Activated CD4-positive, alpha-beta T cell treated with anti-CD3 and anti-CD28 coated beads, Interleukin-10, Interleukin-2, amounts not matched to agents 100 ng/mL and 50 ng/mL, durations not matched to agents 16 hours and 8 hours (primary cell): ENCODE measurements around the gene CEMIP.
A peak's percentile ranks its signal among the peaks of the same experiment; 100 is the strongest.

Experiments
- DNase-seq: peaks from one replicate; pipeline ENCODE4 v3.0.0-alpha.2; 2020

Gene CEMIP, protein sequence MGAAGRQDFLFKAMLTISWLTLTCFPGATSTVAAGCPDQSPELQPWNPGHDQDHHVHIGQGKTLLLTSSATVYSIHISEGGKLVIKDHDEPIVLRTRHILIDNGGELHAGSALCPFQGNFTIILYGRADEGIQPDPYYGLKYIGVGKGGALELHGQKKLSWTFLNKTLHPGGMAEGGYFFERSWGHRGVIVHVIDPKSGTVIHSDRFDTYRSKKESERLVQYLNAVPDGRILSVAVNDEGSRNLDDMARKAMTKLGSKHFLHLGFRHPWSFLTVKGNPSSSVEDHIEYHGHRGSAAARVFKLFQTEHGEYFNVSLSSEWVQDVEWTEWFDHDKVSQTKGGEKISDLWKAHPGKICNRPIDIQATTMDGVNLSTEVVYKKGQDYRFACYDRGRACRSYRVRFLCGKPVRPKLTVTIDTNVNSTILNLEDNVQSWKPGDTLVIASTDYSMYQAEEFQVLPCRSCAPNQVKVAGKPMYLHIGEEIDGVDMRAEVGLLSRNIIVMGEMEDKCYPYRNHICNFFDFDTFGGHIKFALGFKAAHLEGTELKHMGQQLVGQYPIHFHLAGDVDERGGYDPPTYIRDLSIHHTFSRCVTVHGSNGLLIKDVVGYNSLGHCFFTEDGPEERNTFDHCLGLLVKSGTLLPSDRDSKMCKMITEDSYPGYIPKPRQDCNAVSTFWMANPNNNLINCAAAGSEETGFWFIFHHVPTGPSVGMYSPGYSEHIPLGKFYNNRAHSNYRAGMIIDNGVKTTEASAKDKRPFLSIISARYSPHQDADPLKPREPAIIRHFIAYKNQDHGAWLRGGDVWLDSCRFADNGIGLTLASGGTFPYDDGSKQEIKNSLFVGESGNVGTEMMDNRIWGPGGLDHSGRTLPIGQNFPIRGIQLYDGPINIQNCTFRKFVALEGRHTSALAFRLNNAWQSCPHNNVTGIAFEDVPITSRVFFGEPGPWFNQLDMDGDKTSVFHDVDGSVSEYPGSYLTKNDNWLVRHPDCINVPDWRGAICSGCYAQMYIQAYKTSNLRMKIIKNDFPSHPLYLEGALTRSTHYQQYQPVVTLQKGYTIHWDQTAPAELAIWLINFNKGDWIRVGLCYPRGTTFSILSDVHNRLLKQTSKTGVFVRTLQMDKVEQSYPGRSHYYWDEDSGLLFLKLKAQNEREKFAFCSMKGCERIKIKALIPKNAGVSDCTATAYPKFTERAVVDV (N-terminal part only)

GRCh38 chr15:80778964-80779657 is at the start of gene CEMIP:
Gene CEMIP (plus strand): TSS chr15:80779370. CDS start chr15:80873880, 94,510 bp downstream.
- peak; percentile 79 for DNase-seq

- no peak for DNase-seq
Observed at GRCh38 chr15:80730387-80730786, 48.8 kb upstream of the CEMIP start.

GRCh38 chr15:80730926-80731325 is 48.2 kb upstream of the CEMIP start:
- no peak for DNase-seq

DNA sequence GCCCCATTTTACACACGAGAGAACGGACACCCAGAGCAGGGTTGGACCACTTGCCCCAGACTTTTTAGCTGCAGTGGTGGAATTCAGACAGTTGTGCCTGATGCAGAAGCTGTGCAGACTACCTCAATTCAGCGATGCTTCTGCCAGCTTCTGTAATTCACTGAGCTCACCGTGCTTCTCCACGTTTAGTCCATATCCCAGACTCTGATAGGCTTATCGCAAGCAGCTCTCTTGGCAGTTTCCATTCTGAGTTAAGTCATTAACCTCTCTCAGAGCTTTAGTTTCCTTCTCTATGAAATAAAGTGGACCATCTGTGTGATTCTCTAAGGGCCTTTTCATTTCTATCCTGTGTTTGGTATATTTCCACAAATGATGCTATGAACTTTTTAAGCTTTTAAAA is 47.0 kb upstream of the CEMIP start:
- DNase-seq: no peak

- no peak for DNase-seq
Observed at GRCh38 chr15:80732818-80733217, 46.4 kb upstream of the CEMIP start.

DNA sequence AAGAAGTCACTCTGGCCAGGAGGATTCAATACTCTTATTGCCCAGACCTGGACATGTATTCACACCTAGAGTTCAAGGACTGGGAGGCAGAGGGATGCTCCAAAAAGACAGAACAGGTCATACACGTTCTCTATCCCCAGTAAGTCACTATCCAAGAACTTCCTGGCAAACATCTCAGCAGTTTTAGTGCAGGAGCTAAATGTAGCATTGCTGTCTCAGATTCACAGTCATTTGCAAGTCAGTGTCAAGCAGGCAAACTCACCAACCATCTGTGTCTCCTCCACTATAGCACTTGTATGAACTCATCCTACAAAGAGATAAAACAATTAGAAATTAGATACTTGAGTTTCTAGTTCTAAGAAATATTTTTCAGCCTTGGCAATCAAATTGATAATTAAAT is 45.7 kb upstream of the CEMIP start:
- DNase-seq: no peak

DNA sequence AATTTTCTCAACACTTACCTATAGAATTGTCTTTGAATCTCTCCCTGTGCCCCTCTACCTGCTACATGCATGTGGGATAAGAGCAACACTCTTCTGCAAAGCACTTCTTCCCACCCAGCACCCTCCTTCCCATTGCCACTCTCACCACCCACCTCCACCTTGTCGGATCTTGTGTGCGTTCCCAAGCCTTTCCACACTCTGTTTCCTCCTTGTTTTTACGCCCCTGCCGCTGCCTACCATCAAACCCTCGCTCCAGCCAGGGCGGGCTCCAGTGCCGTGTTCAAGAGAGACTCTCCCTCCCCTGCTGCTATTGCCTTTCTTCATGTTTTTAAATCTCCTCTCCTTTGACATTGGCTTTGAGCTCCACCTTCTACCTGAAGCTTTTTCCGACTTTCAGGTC is 43.8 kb upstream of the CEMIP start:
- DNase-seq: no peak

DNA sequence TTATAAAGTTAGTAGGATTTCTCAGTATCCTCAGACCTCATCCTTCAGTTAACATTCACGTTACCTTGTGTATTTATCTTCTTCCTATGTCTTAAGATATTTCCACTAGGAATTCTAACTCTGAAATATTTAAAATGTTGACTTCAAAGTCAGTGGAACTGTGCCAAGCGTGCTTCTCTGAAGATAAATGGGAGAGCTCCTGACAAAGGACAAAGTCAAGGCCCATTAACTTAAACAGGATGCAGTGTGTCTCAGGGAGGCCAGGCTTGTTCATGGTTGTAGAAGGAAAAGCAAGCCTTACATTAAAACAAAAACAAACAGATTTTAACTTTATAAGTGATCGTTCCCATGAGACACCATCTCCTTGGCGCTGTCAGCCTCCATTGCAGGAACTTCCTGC is 42.6 kb upstream of the CEMIP start:
- DNase-seq: no peak

GRCh38 chr15:80739919-80740318 is 39.3 kb upstream of the CEMIP start:
- no peak for DNase-seq

DNA sequence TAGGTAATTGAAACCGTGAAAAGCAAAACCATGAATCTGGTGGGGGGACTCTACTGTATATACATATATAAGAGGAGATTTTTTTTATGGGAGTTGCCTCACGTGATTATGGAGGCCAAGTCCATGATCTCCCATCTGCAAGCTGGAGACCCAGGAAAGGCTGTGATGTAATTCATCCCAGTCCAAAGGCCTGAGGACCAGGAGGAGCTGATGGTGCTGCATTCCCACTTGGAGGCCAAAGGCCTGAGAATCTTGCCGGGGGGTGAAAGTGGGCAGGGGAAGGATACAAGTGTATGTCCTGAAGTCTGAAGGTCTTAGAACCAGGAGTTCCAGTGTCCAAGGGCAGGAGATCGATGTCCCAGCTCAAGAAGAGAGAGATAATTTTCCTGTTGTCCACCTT is 37.1 kb upstream of the CEMIP start:
- DNase-seq: no peak

DNA sequence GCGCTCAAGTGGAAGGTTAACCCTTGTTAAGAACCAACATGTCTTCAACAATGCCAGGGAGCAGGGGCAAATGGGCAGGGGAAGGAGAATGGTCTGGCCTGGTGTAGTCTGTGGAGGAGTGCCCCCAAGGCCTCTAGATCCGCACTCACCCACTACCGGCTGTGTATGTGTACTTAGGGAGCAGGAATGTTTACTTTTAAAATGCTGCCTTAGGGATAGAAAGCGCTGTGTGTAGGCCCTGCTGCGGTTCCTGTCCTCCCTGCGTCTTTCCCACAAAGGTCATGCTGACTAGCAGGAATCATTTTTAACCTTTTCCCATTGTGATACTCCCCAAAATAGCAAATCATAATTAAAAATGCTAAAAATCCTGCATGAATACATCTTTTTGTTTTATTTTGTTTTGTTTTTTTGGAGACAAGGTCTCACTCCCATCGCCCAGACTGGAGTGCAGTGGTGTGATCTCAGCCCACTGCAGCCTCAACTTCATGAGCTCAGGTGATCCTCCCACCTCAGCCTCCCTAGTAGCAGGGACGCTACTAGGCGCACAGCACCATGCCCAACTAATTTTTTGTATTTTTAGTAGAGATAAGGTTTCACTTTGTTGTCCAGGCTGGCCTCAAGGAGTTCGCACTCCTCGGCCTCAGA is 35.9 kb upstream of the CEMIP start:
- DNase-seq: no peak

DNA sequence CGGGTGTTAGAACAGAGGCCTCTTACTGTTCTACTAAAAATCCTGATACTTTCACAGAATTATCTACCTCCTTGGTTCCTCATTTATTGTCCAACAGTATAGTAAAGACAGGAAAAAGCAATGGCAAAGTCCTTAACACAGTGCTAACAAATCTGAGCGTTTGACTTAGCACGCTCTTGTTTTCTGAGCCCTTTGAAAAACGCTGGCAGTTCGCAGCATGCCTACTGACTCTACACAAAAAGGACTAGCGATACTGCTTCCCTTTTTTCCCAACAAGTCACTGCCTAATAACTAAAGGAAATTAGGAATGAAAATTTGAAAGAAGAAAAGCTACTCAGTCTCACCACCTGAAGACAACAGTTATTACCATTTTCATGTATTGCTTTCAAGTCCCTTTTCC is 34.8 kb upstream of the CEMIP start:
- DNase-seq: no peak

DNA sequence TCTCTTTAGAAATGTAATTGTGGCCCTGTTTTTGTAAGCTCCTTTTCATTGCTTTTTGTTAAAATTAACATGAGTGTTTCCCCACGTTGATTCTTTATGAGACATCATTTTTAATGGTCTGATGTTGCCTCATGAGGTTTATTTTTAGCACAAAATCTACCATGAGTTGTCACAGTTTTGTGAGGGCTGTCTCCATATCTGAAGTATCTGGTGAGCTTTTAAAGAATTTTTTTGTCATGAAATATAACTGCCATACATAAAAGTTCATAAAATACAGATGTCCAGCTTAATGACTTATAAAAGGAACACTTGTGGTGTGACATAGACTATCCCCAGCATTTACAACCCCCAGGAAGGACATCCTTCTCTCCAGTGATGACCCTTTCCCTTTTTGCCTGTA is 34.3 kb upstream of the CEMIP start:
- DNase-seq: no peak

DNA sequence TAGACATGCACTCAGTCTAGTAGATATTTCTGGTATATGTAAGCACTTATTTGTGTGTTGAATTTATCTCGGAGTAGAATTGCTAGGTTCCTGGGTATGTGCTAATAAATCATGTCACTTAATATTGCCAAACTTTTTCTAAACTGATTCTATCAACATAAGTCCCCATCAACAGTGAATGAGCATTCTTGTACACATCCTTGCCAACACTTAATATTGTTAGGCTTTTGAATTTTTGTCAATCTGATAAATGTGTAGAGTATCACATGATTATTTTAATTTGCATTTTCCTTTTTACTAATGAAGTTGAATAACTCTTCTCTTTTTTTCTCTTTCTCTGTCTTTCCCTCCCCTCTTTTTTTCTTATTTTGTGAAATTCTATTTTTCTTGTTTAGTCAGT is 33.3 kb upstream of the CEMIP start:
- no peak for DNase-seq

DNA sequence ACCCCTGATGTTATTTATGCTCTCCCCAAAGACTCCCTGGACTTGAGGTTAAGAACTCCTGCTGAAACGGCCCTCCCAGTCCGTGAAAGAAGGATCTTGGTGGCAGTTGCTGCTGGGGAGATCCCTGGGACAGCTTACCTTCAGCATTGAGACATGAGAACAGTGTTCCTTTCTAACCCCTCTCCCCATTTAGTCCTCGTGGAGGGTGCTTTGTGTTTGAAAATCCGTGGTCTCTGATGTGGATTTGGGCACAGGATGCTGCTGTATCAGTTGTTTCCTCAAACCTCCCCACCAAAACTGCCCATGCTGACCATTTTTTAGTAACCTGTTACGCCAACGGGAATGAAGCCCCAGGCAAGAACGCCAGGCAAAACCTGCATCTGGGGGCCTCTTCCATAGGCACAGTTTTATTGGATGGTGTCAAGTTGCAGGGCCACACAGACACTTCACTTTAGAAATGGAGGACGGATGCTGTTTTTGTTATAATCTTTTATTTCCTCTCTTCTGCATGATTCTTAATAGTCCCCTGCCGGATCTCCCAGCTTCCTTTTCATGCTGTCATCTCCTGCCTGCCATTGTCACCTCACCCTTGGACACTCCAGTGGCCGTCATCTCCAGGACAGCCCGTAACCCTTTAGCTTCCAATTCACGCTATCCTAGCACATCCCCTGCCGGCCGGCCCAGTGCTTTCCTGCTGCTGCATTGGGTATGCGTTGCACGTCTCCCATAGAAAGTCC is 31.7 kb upstream of the CEMIP start:
- DNase-seq: no peak

DNA sequence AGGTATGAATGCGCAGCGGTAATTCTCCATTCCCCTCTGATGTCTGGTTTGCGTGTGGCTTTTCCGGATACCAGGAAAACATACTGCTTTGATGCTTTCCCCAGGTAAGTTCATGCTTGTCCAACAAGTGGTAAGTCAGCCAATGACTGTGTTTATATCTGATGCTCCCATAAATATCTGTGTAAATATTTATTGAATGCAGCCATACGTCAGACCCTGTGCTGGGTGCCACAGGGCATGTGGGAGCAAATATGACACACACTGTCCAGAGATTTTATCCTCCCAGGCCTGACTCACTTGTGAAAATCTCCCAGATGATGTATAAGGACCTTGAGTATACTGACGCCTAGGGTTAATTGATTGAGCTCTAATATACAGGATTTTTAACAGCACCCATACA is 29.6 kb upstream of the CEMIP start:
- no peak for DNase-seq

GRCh38 chr15:80750575-80750974 is 28.6 kb upstream of the CEMIP start:
- DNase-seq: no peak

GRCh38 chr15:80752204-80752603 is 27.0 kb upstream of the CEMIP start:
- DNase-seq: no peak

DNA sequence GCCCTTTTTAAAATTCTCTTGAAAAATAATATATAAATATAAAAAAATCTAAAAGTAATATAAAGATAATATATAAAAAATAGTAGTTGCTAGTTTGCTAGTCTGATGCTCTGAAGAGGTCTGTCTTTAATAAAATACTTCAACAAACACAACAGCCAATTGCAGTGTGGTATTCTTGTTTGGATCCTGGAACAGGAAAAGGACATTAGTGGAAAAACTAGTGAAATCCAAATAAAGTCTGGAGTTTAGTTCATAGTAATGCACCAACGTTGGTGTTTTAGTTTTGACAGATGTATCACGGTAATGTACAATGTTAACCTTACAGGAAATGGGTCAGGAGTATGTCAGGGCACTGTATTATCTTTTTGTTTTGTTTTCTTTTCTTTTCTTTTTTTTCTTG is 26.0 kb upstream of the CEMIP start:
- no peak for DNase-seq

GRCh38 chr15:80754014-80754413 is 25.2 kb upstream of the CEMIP start:
- DNase-seq: no peak

GRCh38 chr15:80755885-80756284 is 23.3 kb upstream of the CEMIP start:
- DNase-seq: no peak
